Measurements from ENCODE around the gene AFF1.

DNA sequence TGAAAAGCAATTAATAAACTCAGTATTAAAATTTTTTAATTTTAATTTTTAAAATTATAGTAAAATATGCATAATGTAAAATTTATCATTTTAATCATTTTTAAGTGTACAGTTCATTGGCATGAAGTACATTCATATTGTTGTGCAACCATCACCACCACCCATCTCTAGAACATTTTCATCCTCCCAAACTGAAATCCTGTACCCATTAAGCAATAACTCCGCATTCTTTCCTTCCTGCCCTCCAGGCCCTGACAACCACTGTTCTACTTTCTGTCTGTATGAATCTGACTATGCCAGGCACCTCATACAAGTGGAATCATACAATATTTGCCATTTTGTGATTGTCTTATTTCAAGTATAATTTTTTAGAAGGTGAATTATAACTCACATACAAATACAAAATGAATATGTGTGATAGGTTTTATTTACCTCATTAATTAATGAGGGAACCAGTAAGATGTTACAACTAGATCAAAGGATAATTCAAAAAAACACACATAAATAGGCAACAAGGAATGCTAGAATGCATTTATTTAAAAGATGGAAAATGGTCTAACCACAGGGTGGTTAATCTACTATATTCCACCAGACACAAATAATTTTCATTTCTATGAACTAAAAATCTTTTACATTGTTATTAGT lies 13.1 kb upstream of the AFF1 start:
- TF ChIP-seq, protein P1, sequence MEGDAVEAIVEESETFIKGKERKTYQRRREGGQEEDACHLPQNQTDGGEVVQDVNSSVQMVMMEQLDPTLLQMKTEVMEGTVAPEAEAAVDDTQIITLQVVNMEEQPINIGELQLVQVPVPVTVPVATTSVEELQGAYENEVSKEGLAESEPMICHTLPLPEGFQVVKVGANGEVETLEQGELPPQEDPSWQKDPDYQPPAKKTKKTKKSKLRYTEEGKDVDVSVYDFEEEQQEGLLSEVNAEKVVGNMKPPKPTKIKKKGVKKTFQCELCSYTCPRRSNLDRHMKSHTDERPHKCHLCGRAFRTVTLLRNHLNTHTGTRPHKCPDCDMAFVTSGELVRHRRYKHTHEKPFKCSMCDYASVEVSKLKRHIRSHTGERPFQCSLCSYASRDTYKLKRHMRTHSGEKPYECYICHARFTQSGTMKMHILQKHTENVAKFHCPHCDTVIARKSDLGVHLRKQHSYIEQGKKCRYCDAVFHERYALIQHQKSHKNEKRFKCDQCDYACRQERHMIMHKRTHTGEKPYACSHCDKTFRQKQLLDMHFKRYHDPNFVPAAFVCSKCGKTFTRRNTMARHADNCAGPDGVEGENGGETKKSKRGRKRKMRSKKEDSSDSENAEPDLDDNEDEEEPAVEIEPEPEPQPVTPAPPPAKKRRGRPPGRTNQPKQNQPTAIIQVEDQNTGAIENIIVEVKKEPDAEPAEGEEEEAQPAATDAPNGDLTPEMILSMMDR (IDR thresholded peaks at IDR 0.05; ENCODE audit: insufficient read depth, low read length, poor library complexity, severe bottlenecking), result no peak
- TF ChIP-seq EZH2phosphoT487 (conservative IDR thresholded peaks at IDR 0.05; ENCODE audit: low read length), result no peak
